GM18867 (cell line): ENCODE results near the gene ARL6.
"Not testable (repeated sequence)": the region's sequence is repeated elsewhere in the genome, so short reads cannot be mapped to it uniquely, and the experiment has no call there.

Source experiments
- ATAC-seq: cut with Tn5 transposase; IDR thresholded peaks from one replicate; pipeline ENCODE4 v1.9.1; 2021; ENCODE audit warnings: mild to moderate bottlenecking, moderate library complexity; ENCODE audit not compliant: unreplicated experiment

Gene ARL6

GRCh38 chr3:97821287-97821773, 56.8 kb downstream of the ARL6 start:
- peak; percentile 54 for ATAC-seq

GRCh38 chr3:97821774-97822358, 57.3 kb downstream of the ARL6 start, which contains the start of gene CRYBG3:
Gene CRYBG3, plus strand, starts transcription at chr3:97822011. Its CDS starts 196 bp downstream, at chr3:97822207.
- peak; percentile 98 for ATAC-seq

GRCh38 chr3:97822359-97822775, 57.8 kb downstream of the ARL6 start:
- peak; percentile 23 for ATAC-seq

GRCh38 chr3:97823046-97824004, 58.8 kb downstream of the ARL6 start:
- ATAC-seq, result no peak

GRCh38 chr3:97825101-97825500, 60.5 kb downstream of the ARL6 start:
- no peak for ATAC-seq

- ATAC-seq, result no peak
Measured at GRCh38 chr3:97827741-97828471, 63.3 kb downstream of the ARL6 start.

- peak; percentile 66 for ATAC-seq
Measured at GRCh38 chr3:97829198-97829597, 64.6 kb downstream of the ARL6 start.

GRCh38 chr3:97830638-97831037, 66.1 kb downstream of the ARL6 start:
- no peak for ATAC-seq

- ATAC-seq, result no peak
Measured at GRCh38 chr3:97831140-97831539, 66.6 kb downstream of the ARL6 start.

- ATAC-seq, result not testable (repeated sequence)
Measured at GRCh38 chr3:97833184-97833583, 68.6 kb downstream of the ARL6 start.

- ATAC-seq, result no peak
Measured at GRCh38 chr3:97835761-97836160, 71.2 kb downstream of the ARL6 start.

GRCh38 chr3:97838393-97838792, 73.8 kb downstream of the ARL6 start:
- no peak for ATAC-seq

- no peak for ATAC-seq
Measured at GRCh38 chr3:97839944-97840343, 75.4 kb downstream of the ARL6 start.

GRCh38 chr3:97841304-97841703, 76.7 kb downstream of the ARL6 start:
- no peak for ATAC-seq

- ATAC-seq, result no peak
Measured at GRCh38 chr3:97841956-97842355, 77.4 kb downstream of the ARL6 start.

GRCh38 chr3:97848779-97849178, 84.2 kb downstream of the ARL6 start:
- no peak for ATAC-seq
